ENCODE results near the gene ZNF280D.

- TF ChIP-seq MAX (IDR thresholded peaks at IDR 0.05; ENCODE audit: low read depth, low read length), result no peak
- no peak for TF ChIP-seq CTCF (IDR thresholded peaks at IDR 0.05; ENCODE audit: low read depth, low read length)
Observed at GRCh38 chr15:56724232-56724631, 9.1 kb downstream of the ZNF280D start.

All from NB4 (cell line).